NCI-H2029 (cell line): ENCODE data around the gene AIFM3.

ENCODE experiments used
- DNase-seq: peaks from one replicate; lab custom pipeline; 2025; lab: John Stamatoyannopoulos, UW

The AIFM3 gene

GRCh38 chr22:20975541-20976290 lies 8.7 kb downstream of the AIFM3 start:
- no peak for DNase-seq

GRCh38 chr22:20976291-20976877 lies 9.3 kb downstream of the AIFM3 start:
- DNase-seq, result no peak

- no peak for DNase-seq
Measured at GRCh38 chr22:20977019-20977418, 10.0 kb downstream of the AIFM3 start.

DNA sequence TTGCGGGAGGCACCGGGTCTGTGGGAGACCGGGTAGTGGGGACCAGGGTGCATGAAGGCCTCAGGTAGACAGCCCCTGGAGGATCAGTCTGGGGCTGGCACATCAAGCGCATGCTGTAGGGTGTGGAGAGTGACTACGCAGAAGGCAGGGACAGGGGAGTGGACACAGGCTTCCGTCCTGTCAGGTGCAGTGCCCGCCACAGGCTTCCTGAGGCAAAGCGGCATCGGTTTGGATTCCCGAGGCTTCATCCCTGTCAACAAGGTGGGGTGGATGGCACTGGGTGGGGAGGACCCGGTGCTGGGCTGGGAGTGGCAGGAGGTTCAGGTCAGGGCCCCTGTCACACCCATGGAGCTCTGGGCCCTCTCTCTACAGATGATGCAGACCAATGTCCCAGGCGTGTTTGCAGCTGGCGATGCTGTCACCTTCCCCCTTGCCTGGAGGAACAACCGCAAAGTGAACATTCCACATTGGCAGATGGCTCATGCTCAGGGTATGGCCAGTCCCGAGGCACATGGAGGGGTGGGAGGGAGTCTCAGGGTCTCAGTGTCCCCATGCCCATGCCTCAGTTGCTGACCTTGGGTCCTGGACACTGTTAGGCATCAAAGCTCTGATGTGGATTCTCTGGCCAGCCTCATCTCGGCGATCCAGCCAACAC lies 10.6 kb downstream of the AIFM3 start:
- no peak for DNase-seq

DNA sequence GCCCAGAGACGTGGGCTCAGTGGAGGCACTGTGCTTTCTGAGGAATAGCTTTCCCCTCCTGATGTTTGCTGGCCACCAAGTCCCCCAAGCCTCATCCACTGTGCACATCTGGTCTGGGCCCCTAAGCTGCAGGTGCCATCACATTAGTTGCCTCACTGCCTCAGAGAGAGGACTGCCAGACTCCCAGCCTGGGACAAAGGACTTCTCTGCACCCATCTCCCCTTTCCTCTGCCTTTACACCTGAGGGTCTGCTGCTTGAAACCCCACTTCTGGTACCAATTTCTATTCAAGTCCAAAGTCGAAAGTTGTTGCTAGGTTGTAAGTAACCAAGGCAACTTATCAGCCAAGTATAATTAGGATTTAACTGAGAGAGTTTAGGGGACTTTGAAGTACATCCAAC lies 11.4 kb downstream of the AIFM3 start:
- no peak for DNase-seq

DNA sequence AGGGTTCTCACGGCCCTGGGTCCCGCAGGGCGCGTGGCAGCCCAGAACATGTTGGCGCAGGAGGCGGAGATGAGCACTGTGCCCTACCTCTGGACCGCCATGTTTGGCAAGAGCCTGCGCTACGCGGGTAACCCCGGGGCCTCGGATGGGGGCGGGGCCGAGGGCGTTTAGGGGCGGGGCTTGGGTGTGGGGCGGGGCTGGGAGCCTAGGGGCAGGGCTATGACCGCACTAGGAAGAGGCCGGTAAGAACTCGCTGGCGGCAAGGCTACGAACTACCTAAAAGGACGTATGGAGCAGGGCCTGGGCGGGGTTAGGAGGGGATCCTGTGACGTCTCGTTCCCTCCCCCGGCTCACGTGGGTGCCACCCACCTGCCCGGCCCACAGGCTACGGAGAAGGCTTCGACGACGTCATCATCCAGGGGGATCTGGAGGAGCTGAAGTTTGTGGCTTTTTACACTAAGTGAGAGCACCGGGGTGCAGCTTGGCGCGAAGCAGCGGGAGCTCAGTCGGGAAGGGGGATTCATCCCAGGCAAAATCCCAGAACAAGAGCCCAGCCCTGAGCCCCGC lies 12.3 kb downstream of the AIFM3 start:
- DNase-seq, result peak; percentile 61

DNA sequence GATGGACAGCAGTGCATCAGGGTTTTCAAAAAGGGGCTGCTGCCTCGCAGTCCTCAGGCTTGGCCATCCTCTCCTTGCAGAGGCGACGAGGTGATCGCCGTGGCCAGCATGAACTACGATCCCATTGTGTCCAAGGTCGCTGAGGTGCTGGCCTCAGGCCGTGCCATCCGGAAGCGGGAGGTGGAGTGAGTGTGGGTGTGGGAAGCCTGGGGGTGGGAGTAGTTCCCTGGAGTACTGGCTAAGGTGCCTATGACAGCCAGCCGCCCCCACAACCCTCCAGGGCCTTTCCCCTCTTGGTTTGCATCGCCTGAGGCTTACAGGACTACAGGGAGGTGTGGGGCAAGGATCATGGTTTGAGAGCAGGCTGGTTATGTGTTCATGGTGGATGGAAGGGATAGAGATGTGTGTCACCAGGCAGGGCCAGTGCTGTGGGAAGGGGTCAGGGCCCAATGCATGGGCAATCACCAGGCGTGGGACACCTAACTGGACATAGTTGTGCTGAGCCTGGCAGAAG lies 12.9 kb downstream of the AIFM3 start:
- no peak for DNase-seq

DNA sequence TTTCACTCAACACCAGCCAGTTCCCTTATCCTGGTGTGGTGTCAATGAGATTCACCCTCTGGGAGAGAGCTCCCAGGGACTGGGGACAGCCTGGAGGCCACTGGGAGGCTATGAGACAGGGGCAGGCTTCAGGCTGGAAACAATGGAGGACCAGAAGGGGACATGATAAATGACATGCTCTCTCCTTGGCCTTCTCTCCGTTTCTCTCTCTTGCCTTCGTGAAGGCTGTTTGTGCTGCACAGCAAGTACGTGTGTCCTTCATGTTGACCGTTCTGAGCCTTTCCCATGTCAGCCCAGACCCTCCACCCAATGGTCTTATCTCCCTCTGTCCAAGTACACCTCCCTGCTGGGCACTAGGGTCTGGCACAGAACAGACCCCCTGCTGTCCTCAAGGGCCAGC lies 13.5 kb downstream of the AIFM3 start:
- no peak for DNase-seq

GRCh38 chr22:20980938-20981722 lies 14.1 kb downstream of the AIFM3 start:
- DNase-seq, result no peak

DNA sequence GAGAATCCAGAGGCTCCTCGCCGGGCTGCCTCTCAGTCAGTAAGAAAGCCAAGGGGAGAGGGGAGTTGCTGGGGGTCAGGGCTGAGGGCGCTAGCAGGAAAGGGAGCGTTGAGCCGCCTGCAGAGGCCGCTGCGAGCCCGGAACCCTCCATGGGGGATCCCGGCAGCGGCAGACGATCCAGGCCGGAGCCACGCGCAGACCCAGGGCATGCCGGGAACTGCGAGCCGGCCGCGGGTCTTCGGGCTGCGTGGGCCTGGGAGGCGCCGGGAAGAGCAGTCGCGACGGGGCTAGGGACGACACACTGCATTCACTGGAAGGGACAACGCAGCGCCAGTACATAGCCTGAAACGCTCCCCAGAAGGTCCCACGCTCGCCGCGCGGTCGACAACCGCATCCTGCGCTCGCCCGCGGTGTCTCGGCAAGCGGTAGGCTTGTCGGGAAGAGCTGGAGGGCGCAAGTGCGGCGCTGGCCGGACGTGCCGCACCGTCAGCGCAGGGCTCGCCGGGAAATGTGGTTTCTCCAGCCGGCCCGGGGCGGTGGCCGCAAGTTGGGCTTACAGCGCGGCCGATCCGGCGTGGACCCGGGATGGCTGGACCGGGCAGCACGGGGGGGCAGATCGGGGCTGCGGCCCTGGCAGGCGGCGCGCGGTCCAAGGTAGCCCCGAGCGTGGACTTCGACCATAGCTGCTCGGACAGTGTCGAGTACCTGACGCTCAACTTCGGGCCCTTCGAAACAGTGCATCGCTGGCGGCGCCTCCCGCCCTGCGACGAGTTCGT lies 14.9 kb downstream of the AIFM3 start, which contains the start of gene LZTR1:
TSS of gene LZTR1 (plus strand) at position 511 of the 776 bp plus-strand sequence. CDS start at position 586, 75 bp downstream.
- peak; percentile 37 for DNase-seq

GRCh38 chr22:20982563-20982882 lies 15.5 kb downstream of the AIFM3 start:
- DNase-seq, result no peak

DNA sequence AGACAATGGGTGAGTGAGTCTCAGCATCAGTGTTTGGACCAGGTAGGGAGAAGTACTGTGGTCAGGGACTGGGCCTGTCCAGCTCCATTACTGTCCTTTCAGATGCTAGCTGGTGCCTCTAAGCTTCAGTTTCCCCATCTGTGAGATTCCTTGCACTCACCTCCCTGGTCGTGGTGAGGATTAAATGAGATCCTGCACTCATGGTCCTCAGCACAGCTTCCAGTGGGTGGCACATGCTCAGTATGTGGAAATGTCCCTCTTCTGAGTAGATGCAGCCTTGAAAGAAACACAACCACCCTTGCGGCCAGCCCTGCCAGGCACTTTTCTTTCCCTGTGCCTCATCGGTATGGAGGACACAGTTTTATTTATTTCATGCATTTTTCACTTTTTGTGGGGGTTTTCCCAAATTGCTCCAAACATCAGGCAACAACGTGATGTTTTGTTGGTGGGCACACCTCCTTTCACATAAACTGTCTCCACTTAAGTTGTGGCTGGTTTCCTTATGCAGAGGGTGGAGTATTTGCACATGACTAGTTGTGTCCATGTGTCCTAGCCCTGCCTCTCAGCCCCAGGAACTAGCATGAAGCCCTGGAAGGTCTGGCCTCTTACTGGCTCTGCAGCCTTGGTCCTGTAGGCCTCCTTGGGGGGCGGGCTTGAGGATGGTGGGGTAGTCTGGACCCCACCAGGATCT lies 16.2 kb downstream of the AIFM3 start:
- DNase-seq, result no peak

- DNase-seq, result no peak
Measured at GRCh38 chr22:20985720-20986119, 18.7 kb downstream of the AIFM3 start.

DNA sequence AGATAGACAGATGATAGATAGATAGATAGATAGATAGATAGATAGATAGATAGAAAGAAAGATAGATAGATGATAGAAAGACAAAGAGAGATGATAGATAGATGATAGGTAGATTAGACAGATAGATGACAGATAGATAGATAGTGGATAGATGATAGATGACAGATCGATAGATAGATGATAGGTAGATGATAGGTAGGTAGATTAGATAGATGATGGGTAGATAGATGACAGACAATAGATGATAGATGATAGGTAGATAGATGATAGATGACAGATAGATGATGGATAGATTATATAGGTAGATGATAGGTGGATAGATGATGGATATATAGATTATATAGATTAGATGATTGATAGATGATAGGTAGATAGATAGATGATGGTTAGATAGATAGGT lies 19.3 kb downstream of the AIFM3 start:
- DNase-seq, result no peak

GRCh38 chr22:20987375-20987774 lies 20.3 kb downstream of the AIFM3 start:
- no peak for DNase-seq

DNA sequence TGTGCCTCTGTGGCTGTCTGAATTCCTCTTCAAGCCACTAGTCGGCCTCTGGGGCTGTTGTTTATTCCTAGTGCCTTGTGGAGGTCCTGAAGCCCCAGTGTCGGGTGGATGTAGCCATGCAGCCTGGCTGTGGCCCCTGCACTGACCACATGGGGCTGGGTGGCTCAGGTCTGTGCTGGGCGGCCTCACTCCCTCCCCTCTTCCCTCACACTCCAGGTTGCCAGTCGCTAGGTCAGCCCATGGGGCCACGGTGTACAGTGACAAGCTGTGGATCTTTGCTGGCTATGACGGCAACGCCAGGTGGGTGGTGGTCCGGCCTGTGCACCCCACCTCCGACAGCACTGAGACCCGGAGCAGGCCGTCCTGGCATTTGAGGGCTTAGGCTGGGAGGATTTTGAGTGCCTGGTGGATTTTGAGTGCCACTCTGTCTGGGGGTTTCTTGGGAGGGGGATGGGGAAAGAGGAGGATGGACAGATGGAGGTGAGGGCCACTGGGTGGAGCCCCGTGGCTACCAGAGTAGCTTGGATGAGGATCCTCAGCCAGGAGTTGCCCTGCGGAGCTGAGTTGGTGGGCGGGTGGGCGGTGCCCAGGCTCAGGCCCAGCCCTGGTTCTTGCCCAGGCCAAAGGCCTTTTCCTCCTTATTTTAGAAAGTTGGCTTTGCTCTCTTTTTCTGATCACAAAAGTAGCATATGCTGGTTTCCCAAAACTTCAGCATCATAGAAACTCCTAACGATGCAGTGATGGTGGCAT lies 21.7 kb downstream of the AIFM3 start:
- DNase-seq, result no peak

- DNase-seq, result no peak
Measured at GRCh38 chr22:20989323-20990138, 22.5 kb downstream of the AIFM3 start.

- no peak for DNase-seq
Measured at GRCh38 chr22:20990184-20991180, 23.4 kb downstream of the AIFM3 start.
